GM12878 (cell line): ENCODE measurements around the gene DNAJC2. TPM values are rescaled to one million over a fixed set of nuclear protein-coding genes. Genes with fewer than 3 reads are reported as not detected.

ENCODE experiments used
- ATAC-seq: fragments of 200-7000 bp; cut with Tn5 transposase; 3 replicates; pipeline ENCODE4 v1.9.1; 2020; ENCODE audit warnings: mild to moderate bottlenecking, moderate library complexity
- BruUV-seq: library from RNA; stranded (reverse); fragments of 400-500 nt; replicated peaks from 2 replicates; lab custom pipeline; 2021; lab: Mats Ljungman, UMichigan
- CTCF ChIA-PET: fragments of 300-600 bp; sonication (Branson Sonifier 250); formaldehyde crosslinking; extraction: SDS; loops from one replicate; lab custom pipeline; 2021; ENCODE audit warnings: inconsistent platforms; lab: Yijun Ruan, JAX
- POLR2A ChIA-PET: fragments of 350-600 bp; formaldehyde crosslinking; extraction: SDS; loops from one replicate; lab custom pipeline; 2021; ENCODE audit warnings: inconsistent platforms; lab: Charles Lee
- RAD21 ChIA-PET: fragments of 300-600 bp; sonication (Branson Sonifier 250); formaldehyde crosslinking; loops from one replicate; lab custom pipeline; 2023; ENCODE audit warnings: antibody characterized with exemption; ENCODE audit not compliant: unreplicated experiment; lab: Charles Lee
- SMC1A ChIA-PET: fragments of 300-600 bp; sonication (Branson Sonifier 250); formaldehyde crosslinking; loops from one replicate; lab custom pipeline; 2023; ENCODE audit not compliant: unreplicated experiment, uncharacterized antibody; lab: Charles Lee
- DNase-seq: peaks from one replicate; pipeline ENCODE4 v3.0.0-alpha.2; 2011; ENCODE audit warnings: low read depth, low spot score
- FAIRE-seq: peaks from 3 replicates; lab custom pipeline; 2011; peaks lifted over from hg19 to GRCh38; lab: Jason Lieb, UNC
- H2AFZ ChIP-seq: 2 replicates; pipeline ENCODE4 v1.6.0; 2011; ENCODE audit warnings: low read depth, low read length, control low read depth; ENCODE audit not compliant: control insufficient read depth
- H3K27ac ChIP-seq: 2 replicates; pipeline ENCODE4 v1.5.1; 2011; ENCODE audit warnings: control low read depth; ENCODE audit not compliant: control insufficient read depth, insufficient read depth
- H3K27me3 ChIP-seq, 2 experiments: replicated peaks in 1 of 2; 2 replicates each; pipeline versions ENCODE4 v1.6.0 to v1.6.1; 2011; ENCODE audit warnings: low read length in 1 of 2; ENCODE audit not compliant: control insufficient read depth in 2 of 2, insufficient read depth in 2 of 2
- H3K36me3 ChIP-seq, 2 experiments: 2 replicates each; pipeline ENCODE4 v1.5.1; 2011; ENCODE audit warnings: low read length in 1 of 2; ENCODE audit not compliant: control insufficient read depth in 2 of 2, insufficient read depth in 2 of 2
- H3K4me1 ChIP-seq: 2 replicates; pipeline ENCODE4 v1.6.1; 2011; ENCODE audit warnings: mild to moderate bottlenecking, low read length, moderate library complexity, mixed read lengths; ENCODE audit not compliant: control insufficient read depth, insufficient read depth
- H3K4me2 ChIP-seq: 2 replicates; pipeline ENCODE4 v1.6.0; 2011; ENCODE audit warnings: control low read depth; ENCODE audit not compliant: control insufficient read depth, insufficient read depth
- H3K4me3 ChIP-seq: fragments of 200-600 bp; sonication (generic); 2 replicates; pipeline ENCODE4 v1.5.1; 2016
- H3K79me2 ChIP-seq: 2 replicates; pipeline ENCODE4 v1.6.0; 2011; ENCODE audit warnings: low read length; ENCODE audit not compliant: control insufficient read depth, insufficient read depth
- H3K9ac ChIP-seq: 2 replicates; pipeline ENCODE4 v1.8.0; 2011; ENCODE audit warnings: low read length, control low read depth, mixed read lengths; ENCODE audit not compliant: control insufficient read depth, insufficient read depth
- H3K9me3 ChIP-seq: replicated peaks from 3 replicates; pipeline ENCODE4 v1.5.1; 2011; ENCODE audit warnings: mild to moderate bottlenecking, low read length; ENCODE audit not compliant: control insufficient read depth, insufficient read depth
- H4K20me1 ChIP-seq: 2 replicates; pipeline ENCODE4 v1.6.0; 2011; ENCODE audit not compliant: control insufficient read depth, insufficient read depth
- CBX5 ChIP-seq: sonication (generic); IDR thresholded peaks from 2 replicates; pipeline ENCODE4 v1.6.1; 2016; ENCODE audit warnings: low read depth, moderate library complexity, mild to moderate bottlenecking, inconsistent platforms
- CHD2 ChIP-seq: IDR thresholded peaks from 2 replicates; pipeline ENCODE4 v1.6.1; 2011; ENCODE audit warnings: low read depth, low read length, improper control_type of control experiment, borderline replicate concordance
- EED ChIP-seq: sonication (generic); IDR thresholded peaks from 2 replicates; pipeline ENCODE4 v1.6.1; 2016; ENCODE audit warnings: antibody characterized with exemption, low read depth
- RCOR1 ChIP-seq: conservative IDR thresholded peaks from 2 replicates; pipeline ENCODE4 v1.6.1; 2012; ENCODE audit warnings: low read depth, low read length, improper control_type of control experiment
- RELA ChIP-seq: fragments of 450-650 bp; IDR thresholded peaks from 2 replicates; pipeline ENCODE4 v1.8.0; 2014; ENCODE audit warnings: borderline replicate concordance; ENCODE audit not compliant: partially characterized antibody
- SP1 ChIP-seq: IDR thresholded peaks from one replicate; pipeline ENCODE4 v1.6.1; 2011; ENCODE audit warnings: low read depth, low read length
- TARDBP ChIP-seq: IDR thresholded peaks from 2 replicates; pipeline ENCODE4 v1.6.1; 2016; ENCODE audit warnings: borderline replicate concordance
- TCF12 ChIP-seq: IDR thresholded peaks from 2 replicates; pipeline ENCODE4 v1.6.1; 2011; ENCODE audit warnings: low read depth, mild to moderate bottlenecking, low read length
- ZBED1 ChIP-seq: IDR thresholded peaks from 2 replicates; pipeline ENCODE4 v1.6.1; 2016; ENCODE audit warnings: borderline replicate concordance
- WGBS: methylation state at CpG from one replicate; pipeline ENCODE4 v1.1.6; 2016; ENCODE audit warnings: low lambda C conversion rate; ENCODE audit not compliant: insufficient replicate concordance, insufficient coverage; ENCODE audit errors: missing lambda C conversion rate; 5-methylcytosine and 5-hydroxymethylcytosine counted together
- in situ Hi-C: fragments of 300-500 bp; cut with MboI; formaldehyde crosslinking; loops from 9 replicates; pipeline ENCODE4 v1.14.3; 2018; ENCODE audit warnings: mixed read lengths
- intact Hi-C: fragments of 100-400 bp; cut with micrococcal nuclease; formaldehyde crosslinking; loops from one replicate; pipeline ENCODE4 v1.14.2; 2022; ENCODE audit not compliant: unreplicated experiment
- polyA plus RNA-seq, 11 experiments: library from polyadenylated mRNA; depleted of rRNA in 4 of 11; unstranded in 6 of 11; stranded (reverse) in 5 of 11; fragments of >200 nt; fragmentation: Nextera tagmentation in 4 of 11; fragmentation: Illumina TruSeq in 1 of 11; extraction: Ambion mirVana in 4 of 11; extraction: Trizol in 1 of 11; gene quantifications; 1 replicate in 1 of 11; 2 replicates in 10 of 11; pipeline versions ENCODE4 v1.2.1 to v1.2.3, GENCODE V29; 2011 to 2016; ENCODE audit warnings: inconsistent platforms in 2 of 11, missing spikeins in 2 of 11, low read depth in 1 of 11
- total RNA-seq, 4 experiments: library from RNA; depleted of rRNA in 3 of 4; stranded (reverse); fragments of >200 nt in 3 of 4; fragmentation: Illumina TruSeq in 1 of 4; extraction: Trizol in 1 of 4; gene quantifications; 2 replicates each; pipeline versions ENCODE4 v1.2.1 to v1.2.3, GENCODE V29; 2013 to 2021
- TF ChIP-seq, protein P1 (sequence below): fragments of 450-650 bp; IDR thresholded peaks from 2 replicates; pipeline ENCODE4 v1.6.1; 2018; ENCODE audit warnings: borderline replicate concordance, mild to moderate bottlenecking; ENCODE audit not compliant: partially characterized antibody
- TF ChIP-seq, protein P2 (sequence below): IDR thresholded peaks from 2 replicates; pipeline ENCODE4 v1.6.1; 2012; ENCODE audit warnings: low read depth, low read length, improper control_type of control experiment
- TF ChIP-seq, protein P3 (sequence below): fragments of 450-650 bp; formaldehyde crosslinking; IDR thresholded peaks from 2 replicates; pipeline ENCODE4 v1.5.0; 2022; ENCODE audit warnings: mild to moderate bottlenecking, missing genetic modification characterization

DNAJC2 gene
- total and polyA plus RNA-seq, 10 of the 15 experiments (the other 5 are each of a cell fraction or from before 2014, with no cell fraction given) = 18.2 to 63.1 (median 30.6) TPM

DNA sequence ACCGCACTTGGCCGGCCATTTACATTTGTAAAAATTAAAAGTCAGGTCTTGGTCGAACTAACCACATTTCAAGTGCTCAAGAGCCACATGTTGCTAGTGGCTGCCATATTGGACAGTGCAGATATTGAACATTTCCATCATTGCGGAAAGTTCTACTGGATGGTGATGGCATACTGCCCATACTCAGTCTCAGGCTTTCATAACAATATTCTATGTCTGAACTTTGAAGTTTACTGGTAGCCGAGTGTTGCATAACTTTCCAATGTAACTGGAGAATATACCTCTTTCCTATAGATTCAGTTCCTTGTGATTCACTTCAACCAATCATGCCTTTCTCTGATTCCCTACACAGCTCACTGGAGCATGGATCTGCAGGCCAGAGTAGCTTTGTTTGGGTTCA, 46.6 kb upstream of the DNAJC2 start:
- H3K36me3 ChIP-seq = no peaks in the 10 kb centered on the region
- WGBS = 77% methylated on average over 5 of the region's 5 CpGs
- no TSS peak for BruUV-seq
- H3K27ac ChIP-seq = no peak overlapping the region
- ChIA-PET POLR2A (no interaction called here), CTCF (no interaction called here), SMC1A (no interaction called here), RAD21 (interaction anchor here (0.7 kb wide), 1 partner anchor 1121 kb away, joined by 4 read pairs; no protein-coding TSS in a partner anchor)
- no peak overlapping the region for H3K4me3 ChIP-seq
- no peaks in the 10 kb centered on the region for H3K79me2 ChIP-seq
- no peak overlapping the region for H3K4me2 ChIP-seq
- no peaks in the 10 kb centered on the region for H3K9me3 ChIP-seq
- no peak overlapping the region for H2AFZ ChIP-seq
- FAIRE-seq (no peak), DNase-seq (no peak), ATAC-seq (no peak)
- intact Hi-C loops (no loop called here), in situ Hi-C loops (no loop called here)
- H3K9ac ChIP-seq = no peak overlapping the region
- no peaks in the 10 kb centered on the region for H3K27me3 ChIP-seq
- H4K20me1 ChIP-seq = no peaks in the 10 kb centered on the region
- no peaks in the 10 kb centered on the region for H3K4me1 ChIP-seq
- TF ChIP-seq EED = no peak

DNA sequence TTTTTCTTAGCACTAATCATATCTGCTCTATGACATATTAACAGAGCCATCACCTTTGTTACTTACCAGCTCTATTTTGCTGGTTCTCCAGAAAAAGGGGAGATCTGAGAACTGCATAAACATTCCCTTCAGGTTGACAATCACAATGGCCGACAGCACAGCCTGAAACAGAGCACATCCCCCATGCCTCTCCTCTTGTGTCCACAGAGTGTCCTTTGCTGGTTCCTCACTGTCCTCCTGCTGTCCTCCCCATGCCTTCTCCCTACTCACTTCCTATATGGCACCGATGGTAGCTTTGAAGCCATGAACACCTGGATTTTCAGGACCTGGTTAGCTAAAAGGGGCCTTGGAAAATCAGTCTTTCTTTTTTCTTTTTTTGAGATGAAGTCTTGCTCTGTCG, 44.7 kb upstream of the DNAJC2 start:
- BruUV-seq = no TSS peak
- Histone ChIP-seq H3K79me2 (no peaks in the 10 kb centered on the region), H3K4me2 (no peak overlapping the region), H3K4me1 (no peaks in the 10 kb centered on the region), H2AFZ (no peak overlapping the region), H3K4me3 (no peak overlapping the region), H3K27ac (no peak overlapping the region), H3K27me3 (no peaks in the 10 kb centered on the region), H3K9ac (no peak overlapping the region), H3K9me3 (no peaks in the 10 kb centered on the region), H4K20me1 (no peaks in the 10 kb centered on the region), H3K36me3 (no peaks in the 10 kb centered on the region)
- no peak for ATAC-seq
- 51% methylated on average over 3 of the region's 3 CpGs for WGBS
- CTCF ChIA-PET = interaction anchor here (1.0 kb wide), 1 partner anchor 17 kb away, joined by 3 read pairs; no protein-coding TSS in a partner anchor
- in situ Hi-C loops = no loop called here
- intact Hi-C loops = no loop called here
- POLR2A ChIA-PET = no interaction called here
- no peak for FAIRE-seq
- no peak for DNase-seq
- SMC1A ChIA-PET = no interaction called here
- RAD21 ChIA-PET = no interaction called here
- no peak for TF ChIP-seq RELA
- TF ChIP-seq SP1 = no peak
- TF ChIP-seq, protein P1, sequence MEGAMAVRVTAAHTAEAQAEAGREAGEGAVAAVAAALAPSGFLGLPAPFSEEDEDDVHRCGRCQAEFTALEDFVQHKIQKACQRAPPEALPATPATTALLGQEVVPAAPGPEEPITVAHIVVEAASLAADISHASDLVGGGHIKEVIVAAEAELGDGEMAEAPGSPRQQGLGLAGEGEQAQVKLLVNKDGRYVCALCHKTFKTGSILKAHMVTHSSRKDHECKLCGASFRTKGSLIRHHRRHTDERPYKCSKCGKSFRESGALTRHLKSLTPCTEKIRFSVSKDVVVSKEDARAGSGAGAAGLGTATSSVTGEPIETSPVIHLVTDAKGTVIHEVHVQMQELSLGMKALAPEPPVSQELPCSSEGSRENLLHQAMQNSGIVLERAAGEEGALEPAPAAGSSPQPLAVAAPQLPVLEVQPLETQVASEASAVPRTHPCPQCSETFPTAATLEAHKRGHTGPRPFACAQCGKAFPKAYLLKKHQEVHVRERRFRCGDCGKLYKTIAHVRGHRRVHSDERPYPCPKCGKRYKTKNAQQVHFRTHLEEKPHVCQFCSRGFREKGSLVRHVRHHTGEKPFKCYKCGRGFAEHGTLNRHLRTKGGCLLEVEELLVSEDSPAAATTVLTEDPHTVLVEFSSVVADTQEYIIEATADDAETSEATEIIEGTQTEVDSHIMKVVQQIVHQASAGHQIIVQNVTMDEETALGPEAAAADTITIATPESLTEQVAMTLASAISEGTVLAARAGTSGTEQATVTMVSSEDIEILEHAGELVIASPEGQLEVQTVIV = no peak
- TF ChIP-seq TARDBP = no peak
- no peak for TF ChIP-seq RCOR1
- TF ChIP-seq CHD2 = no peak
- TF ChIP-seq ZBED1 = no peak
- no peak for TF ChIP-seq CBX5
- TF ChIP-seq, protein P2, sequence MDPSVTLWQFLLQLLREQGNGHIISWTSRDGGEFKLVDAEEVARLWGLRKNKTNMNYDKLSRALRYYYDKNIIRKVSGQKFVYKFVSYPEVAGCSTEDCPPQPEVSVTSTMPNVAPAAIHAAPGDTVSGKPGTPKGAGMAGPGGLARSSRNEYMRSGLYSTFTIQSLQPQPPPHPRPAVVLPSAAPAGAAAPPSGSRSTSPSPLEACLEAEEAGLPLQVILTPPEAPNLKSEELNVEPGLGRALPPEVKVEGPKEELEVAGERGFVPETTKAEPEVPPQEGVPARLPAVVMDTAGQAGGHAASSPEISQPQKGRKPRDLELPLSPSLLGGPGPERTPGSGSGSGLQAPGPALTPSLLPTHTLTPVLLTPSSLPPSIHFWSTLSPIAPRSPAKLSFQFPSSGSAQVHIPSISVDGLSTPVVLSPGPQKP = no peak
- TF ChIP-seq TCF12 = no peak
- TF ChIP-seq, protein P3, sequence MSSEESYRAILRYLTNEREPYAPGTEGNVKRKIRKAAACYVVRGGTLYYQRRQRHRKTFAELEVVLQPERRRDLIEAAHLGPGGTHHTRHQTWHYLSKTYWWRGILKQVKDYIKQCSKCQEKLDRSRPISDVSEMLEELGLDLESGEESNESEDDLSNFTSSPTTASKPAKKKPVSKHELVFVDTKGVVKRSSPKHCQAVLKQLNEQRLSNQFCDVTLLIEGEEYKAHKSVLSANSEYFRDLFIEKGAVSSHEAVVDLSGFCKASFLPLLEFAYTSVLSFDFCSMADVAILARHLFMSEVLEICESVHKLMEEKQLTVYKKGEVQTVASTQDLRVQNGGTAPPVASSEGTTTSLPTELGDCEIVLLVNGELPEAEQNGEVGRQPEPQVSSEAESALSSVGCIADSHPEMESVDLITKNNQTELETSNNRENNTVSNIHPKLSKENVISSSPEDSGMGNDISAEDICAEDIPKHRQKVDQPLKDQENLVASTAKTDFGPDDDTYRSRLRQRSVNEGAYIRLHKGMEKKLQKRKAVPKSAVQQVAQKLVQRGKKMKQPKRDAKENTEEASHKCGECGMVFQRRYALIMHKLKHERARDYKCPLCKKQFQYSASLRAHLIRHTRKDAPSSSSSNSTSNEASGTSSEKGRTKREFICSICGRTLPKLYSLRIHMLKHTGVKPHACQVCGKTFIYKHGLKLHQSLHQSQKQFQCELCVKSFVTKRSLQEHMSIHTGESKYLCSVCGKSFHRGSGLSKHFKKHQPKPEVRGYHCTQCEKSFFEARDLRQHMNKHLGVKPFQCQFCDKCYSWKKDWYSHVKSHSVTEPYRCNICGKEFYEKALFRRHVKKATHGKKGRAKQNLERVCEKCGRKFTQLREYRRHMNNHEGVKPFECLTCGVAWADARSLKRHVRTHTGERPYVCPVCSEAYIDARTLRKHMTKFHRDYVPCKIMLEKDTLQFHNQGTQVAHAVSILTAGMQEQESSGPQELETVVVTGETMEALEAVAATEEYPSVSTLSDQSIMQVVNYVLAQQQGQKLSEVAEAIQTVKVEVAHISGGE (CRISPR knock-in tag) = no peak
